ENCODE measurements around the gene SMIM17. TPM values are rescaled to one million over a fixed set of nuclear protein-coding genes. Genes with fewer than 3 reads are reported as not detected.
"Not testable (repeated sequence)": the region's sequence is repeated elsewhere in the genome, so short reads cannot be mapped to it uniquely, and the experiment has no call there.

Gene SMIM17
- total and polyA plus RNA-seq, 2 experiments from 2014 or later: 0.43 TPM; not detected in 1

GRCh38 chr19:56670401-56670960 lies 27.5 kb downstream of the SMIM17 start:
- no peak for DNase-seq

GRCh38 chr19:56670961-56671612 lies 28.1 kb downstream of the SMIM17 start:
- DNase-seq: no peak
- 27 to 43% methylated on average over 22 to 31 of the region's 35 CpGs for WGBS, 2 experiments (ENCODE audit: low coverage in 1 of 2, low lambda C conversion rate in 2 of 2, missing lambda C conversion rate in 2 of 2)
- Histone ChIP-seq H3K36me3 (ENCODE audit: low read depth) (no peaks in the 10 kb centered on the region), H3K4me2 (ENCODE audit: unreplicated experiment) (no peak overlapping the region), H3K4me3 (no peak overlapping the region), H3K79me2 (ENCODE audit: insufficient read depth) (no peaks in the 10 kb centered on the region), H3K27me3 (replicated peaks; ENCODE audit: insufficient read depth) (no peaks in the 10 kb centered on the region), H3K9me3 (ENCODE audit: low read depth) (no peaks in the 10 kb centered on the region), H3K4me1 (ENCODE audit: insufficient read depth) (no peaks in the 10 kb centered on the region), H3F3A (ENCODE audit: insufficient read depth) (no peaks in the 10 kb centered on the region), H3K9ac (no peak overlapping the region), H2AFZ (no peak overlapping the region), H3K9me2 (ENCODE audit: insufficient read depth) (no peaks in the 10 kb centered on the region), H3K27ac (no peak overlapping the region), H4K20me1 (ENCODE audit: insufficient read depth) (no peaks in the 10 kb centered on the region)
- in situ Hi-C loops (cut with MboI): no loop called here
- TF ChIP-seq EZH2 (IDR thresholded peaks at IDR 0.05; ENCODE audit: insufficient read depth, poor library complexity, severe bottlenecking) (no peak), EZH2phosphoT487 (IDR thresholded peaks at IDR 0.05; ENCODE audit: insufficient read depth, low read depth) (no peak)

More at GRCh38 chr19:56670401-56670960, 27.5 kb downstream of the SMIM17 start:
- no peaks in the 10 kb centered on the region for H3K4me1 ChIP-seq (ENCODE audit: insufficient read depth)
- TF ChIP-seq EZH2phosphoT487 (IDR thresholded peaks at IDR 0.05; ENCODE audit: insufficient read depth, low read depth) (no peak), EZH2 (IDR thresholded peaks at IDR 0.05; ENCODE audit: insufficient read depth, poor library complexity, severe bottlenecking) (no peak)
- no peaks in the 10 kb centered on the region for H3K9me3 ChIP-seq (ENCODE audit: low read depth)
- in situ Hi-C loops (cut with MboI): no loop called here
- H3K27me3 ChIP-seq (replicated peaks; ENCODE audit: insufficient read depth): no peaks in the 10 kb centered on the region
- no peaks in the 10 kb centered on the region for H3K9me2 ChIP-seq (ENCODE audit: insufficient read depth)
- no peaks in the 10 kb centered on the region for H3K79me2 ChIP-seq (ENCODE audit: insufficient read depth)
- H3F3A ChIP-seq (ENCODE audit: insufficient read depth): no peaks in the 10 kb centered on the region
- H2AFZ ChIP-seq: no peak overlapping the region
- WGBS, 2 experiments (ENCODE audit: low coverage in 1 of 2, low lambda C conversion rate in 2 of 2, missing lambda C conversion rate in 2 of 2): 41 to 46% methylated on average over 16 to 17 of the region's 17 CpGs
- no peak overlapping the region for H3K4me2 ChIP-seq (ENCODE audit: unreplicated experiment)
- H3K4me3 ChIP-seq: no peak overlapping the region
- no peak overlapping the region for H3K27ac ChIP-seq
- no peak overlapping the region for H3K9ac ChIP-seq
- no peaks in the 10 kb centered on the region for H4K20me1 ChIP-seq (ENCODE audit: insufficient read depth)
- H3K36me3 ChIP-seq (ENCODE audit: low read depth): no peaks in the 10 kb centered on the region

- Histone ChIP-seq H3K4me2 (ENCODE audit: unreplicated experiment) (no peak within 1 kb of the TSS), H4K20me1 (ENCODE audit: insufficient read depth) (no peaks in the 10 kb centered on the region), H3K4me1 (ENCODE audit: insufficient read depth) (no peaks in the 10 kb centered on the region), H3K9me3 (ENCODE audit: low read depth) (no peaks in the 10 kb centered on the region), H3K4me3 (0 out of 2 replicates have a peak within 1 kb of the TSS, but pooled peaks have one; percentile 15), H3K27ac (no peak within 1 kb of the TSS), H3K27me3 (replicated peaks; ENCODE audit: insufficient read depth) (no peaks in the 10 kb centered on the region), H3F3A (ENCODE audit: insufficient read depth) (no peaks in the 10 kb centered on the region), H3K36me3 (ENCODE audit: low read depth) (no peaks in the 10 kb centered on the region), H3K9me2 (ENCODE audit: insufficient read depth) (no peaks in the 10 kb centered on the region), H2AFZ (no peak within 1 kb of the TSS), H3K79me2 (ENCODE audit: insufficient read depth) (no peaks in the 10 kb centered on the region), H3K9ac (no peak within 1 kb of the TSS)
- DNase-seq: peak; percentile 50
- WGBS, 2 experiments (ENCODE audit: low coverage in 1 of 2, low lambda C conversion rate in 2 of 2, missing lambda C conversion rate in 2 of 2): 7% methylated on average over 28 to 31 of the region's 32 CpGs
- TF ChIP-seq EZH2 (IDR thresholded peaks at IDR 0.05; ENCODE audit: insufficient read depth, poor library complexity, severe bottlenecking): no peak
- no peak for TF ChIP-seq EZH2phosphoT487 (IDR thresholded peaks at IDR 0.05; ENCODE audit: insufficient read depth, low read depth)
- in situ Hi-C loops (cut with MboI): no loop called here
These were observed 28.6 kb downstream of the SMIM17 start, which contains the start of gene ZNF835 for GRCh38 chr19:56671613-56671994. TSS of gene ZNF835 (minus strand) at chr19:56671757. CDS start at chr19:56665198, 6,559 bp downstream.

GRCh38 chr19:56672610-56673009 lies 29.7 kb downstream of the SMIM17 start:
- H3K9me3 ChIP-seq (ENCODE audit: low read depth); H3K36me3 ChIP-seq (ENCODE audit: low read depth); H3K4me1 ChIP-seq (ENCODE audit: insufficient read depth); H3K4me2 ChIP-seq (ENCODE audit: unreplicated experiment); DNase-seq; H3F3A ChIP-seq (ENCODE audit: insufficient read depth); H3K27me3 ChIP-seq (replicated peaks; ENCODE audit: insufficient read depth); H4K20me1 ChIP-seq (ENCODE audit: insufficient read depth); H3K9me2 ChIP-seq (ENCODE audit: insufficient read depth); in situ Hi-C loops (cut with MboI); H3K79me2 ChIP-seq (ENCODE audit: insufficient read depth); H3K4me3 ChIP-seq; H2AFZ ChIP-seq; H3K9ac ChIP-seq; H3K27ac ChIP-seq: not testable (repeated sequence)
- WGBS, 2 experiments (ENCODE audit: low coverage in 1 of 2, low lambda C conversion rate in 2 of 2, missing lambda C conversion rate in 2 of 2): 72 to 76% methylated on average over 2 of the region's 2 CpGs

Data from GM23248 (cell line).